Myocyte (in vitro differentiated cells): Measurements from ENCODE around the gene BOK. TPM values are rescaled to one million over a fixed set of nuclear protein-coding genes. Genes with fewer than 3 reads are reported as not detected.

Experiments
- DNase-seq: peaks from one replicate; pipeline ENCODE4 v3.0.0-alpha.2; 2012; ENCODE audit warnings: low read depth
- total RNA-seq: library from RNA; depleted of rRNA; stranded (reverse); fragments of >200 nt; gene quantifications from 2 replicates; pipeline ENCODE4 v1.2.3, GENCODE V29; 2014

BOK gene
- total RNA-seq, 1 donor from 2014 or later, result 69.7 TPM

DNA sequence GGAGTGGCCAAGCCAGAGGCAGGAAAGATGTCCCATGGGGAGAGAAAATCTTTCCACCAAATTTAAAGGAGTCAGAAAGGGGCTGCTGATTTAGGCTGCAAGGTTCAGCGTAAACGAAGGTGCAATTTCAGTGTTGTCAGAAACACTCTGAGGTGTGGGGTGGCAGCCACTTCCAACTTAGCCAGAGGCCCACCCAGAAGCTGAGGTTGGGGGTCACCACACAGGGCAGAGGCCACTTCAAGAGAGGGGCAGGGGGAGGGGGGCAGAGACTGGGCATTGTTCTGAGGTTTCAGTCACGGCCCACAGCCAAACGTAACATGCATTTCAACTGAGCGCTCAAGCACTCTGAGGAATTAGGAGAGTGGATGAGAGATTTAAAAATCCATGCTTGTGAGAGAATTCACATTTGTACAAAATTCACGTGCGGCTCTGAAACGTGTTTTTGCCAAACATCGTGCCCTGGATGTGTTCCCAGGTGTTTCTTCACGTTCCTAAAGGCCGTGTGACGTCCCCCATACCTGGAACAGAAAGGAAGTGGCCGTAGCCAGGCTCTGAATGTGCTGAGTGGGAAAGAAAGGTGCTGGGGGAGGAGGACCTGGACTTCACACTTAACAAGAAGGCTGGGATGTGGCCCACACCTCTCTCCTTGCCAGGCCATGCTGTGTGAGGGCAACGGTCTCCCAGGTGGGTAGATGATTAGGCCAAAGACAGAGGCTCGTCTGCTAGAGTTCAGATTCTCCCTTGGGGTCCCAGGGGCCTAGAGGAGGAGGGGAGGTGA is 19.5 kb upstream of the BOK start:
- DNase-seq, result no peak

DNA sequence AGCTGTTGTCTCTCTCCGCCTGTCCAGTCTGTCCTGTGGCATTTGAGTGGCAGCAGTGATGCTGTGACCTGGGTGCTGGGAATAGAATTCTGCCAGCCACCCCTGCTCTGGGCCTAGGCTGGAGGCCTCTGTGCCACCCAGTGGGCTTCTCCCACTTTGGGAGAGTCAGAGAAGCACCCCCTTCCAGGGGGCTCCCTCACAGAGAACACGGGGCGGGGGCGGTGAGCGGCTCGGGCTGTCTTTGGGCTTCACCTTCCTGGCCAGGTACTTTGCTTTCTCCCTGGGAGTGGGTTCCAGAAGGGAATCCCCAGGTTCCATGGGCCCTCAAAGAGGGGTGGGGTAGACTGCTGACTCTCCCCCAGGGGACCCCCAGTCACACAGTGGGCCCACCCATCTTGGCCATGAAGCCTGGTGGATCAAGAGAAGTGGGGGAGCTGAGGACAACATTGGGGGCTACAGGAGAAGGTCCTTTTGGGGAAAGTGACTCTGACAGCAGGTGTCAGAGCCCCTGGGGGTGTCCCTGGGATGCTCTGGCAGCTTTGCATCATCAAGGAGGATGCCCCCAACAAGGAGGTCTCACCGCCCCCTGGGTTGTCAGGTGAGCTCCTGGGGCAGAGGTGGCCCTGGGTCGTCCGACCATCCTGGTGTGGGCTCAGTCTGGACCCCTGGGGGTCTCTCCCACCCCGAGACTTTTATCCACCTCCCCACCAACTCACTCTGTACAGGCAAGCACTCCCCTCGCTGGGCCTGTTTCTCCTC is 18.8 kb upstream of the BOK start:
- no peak for DNase-seq

DNA sequence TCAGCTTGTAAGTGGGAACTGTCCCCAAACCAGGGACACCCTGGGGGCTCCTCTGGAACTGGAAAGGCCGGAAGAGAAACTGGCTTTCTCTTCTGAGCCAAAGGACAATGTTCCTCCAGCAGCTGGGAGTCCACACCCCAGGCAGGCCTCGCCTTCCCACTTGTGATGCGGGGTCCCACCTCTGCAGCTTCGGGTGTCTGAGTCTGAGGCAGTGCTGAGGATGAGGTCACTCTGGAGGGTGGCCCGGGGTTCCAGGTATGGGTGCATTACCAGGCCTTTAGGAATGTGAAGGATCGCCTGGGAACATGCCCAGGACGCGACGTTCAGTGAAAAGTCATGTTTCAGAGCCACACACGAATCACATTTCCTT is 18.2 kb upstream of the BOK start:
- DNase-seq, result peak; percentile 67

DNA sequence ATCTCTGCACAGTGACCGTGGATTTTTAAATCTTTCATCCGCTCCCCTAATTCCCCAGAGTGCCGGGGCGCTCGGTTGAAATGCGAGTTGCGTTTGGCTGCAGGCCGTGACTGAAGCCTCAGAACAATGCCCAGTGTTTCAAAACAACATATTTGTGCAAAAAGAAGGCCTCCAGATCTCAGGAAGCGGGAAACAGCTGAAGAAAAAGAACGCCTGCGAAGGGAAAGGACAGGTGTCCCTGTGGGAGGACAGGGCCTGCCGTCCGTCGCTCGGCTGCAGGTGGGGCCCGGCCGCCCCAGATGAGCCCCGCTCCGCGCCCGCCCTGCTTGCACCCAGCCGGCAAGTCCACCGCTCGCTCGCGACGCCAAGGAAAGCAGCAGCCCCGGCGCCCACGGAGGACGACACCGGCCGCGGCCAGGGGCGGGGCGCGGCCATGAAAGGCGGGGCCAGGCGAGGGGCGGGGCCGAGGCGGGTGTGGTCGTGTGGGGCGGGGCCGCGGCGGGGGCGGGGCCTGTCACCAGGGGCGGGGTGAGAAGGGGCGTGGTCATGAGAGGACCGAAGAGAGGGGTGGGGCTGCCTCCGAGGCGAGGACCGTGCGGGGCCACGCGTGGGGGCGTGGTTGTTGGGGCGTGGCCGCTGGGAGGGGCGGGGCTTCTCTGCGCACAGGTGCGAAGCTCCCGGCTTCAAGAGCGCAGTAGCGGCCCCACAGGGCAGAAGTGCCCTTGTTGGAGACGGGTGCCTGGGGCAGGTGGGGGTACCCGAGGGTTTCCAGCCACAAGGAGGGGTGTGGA is 17.6 kb upstream of the BOK start:
- peak; percentile 57 for DNase-seq

DNA sequence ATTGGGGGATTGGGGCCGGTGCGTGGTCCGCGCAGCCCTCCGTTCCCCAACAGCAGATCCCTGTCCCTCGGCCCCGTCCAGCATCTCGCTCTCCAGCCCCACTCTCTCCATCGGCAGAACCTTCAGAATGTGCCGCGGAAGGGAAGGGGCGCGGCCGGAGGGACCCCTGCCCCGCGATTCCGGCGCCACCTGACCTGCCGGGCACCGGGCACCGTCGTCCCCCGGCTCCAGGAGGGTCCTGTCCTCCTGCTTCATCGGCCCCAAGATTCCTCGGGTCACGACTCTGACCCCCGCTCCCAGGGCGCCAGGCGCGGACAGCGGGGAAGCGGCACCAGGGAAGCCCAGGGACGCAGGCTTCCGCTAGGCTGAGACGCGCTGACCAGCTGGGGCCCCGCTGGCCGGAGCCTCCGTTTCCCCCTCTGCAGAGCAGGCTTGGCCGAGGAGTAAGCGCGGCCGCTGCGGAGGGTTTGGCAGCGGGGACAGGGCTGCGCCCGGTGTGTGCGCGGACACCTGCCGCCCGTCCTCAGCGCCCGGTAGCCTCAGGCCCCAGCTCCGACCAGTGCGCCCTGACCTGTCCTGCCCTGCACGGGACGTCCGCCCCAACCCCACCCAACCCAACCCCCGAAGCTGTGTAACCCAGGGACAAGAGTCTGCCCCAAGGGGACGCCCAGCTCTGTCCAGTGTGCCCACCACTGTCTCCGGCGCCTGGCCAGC is 16.8 kb upstream of the BOK start:
- DNase-seq, result no peak

DNA sequence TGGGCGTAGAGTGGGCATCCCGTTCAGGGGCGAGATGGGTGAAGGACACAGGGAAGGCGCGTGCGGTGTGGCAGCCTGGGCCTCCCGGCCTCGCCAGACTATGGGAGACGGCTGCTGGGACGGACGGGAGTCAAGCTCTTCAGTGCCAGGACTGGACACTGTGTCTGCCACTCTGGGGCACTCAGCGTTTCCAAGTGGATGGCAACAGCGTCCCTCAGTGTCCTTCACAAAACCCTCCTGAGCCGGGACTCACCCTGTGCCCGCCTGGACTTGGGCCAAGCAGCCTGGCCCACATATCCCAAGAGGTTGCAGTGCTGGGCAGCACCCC is 16.3 kb upstream of the BOK start:
- DNase-seq, result no peak

DNA sequence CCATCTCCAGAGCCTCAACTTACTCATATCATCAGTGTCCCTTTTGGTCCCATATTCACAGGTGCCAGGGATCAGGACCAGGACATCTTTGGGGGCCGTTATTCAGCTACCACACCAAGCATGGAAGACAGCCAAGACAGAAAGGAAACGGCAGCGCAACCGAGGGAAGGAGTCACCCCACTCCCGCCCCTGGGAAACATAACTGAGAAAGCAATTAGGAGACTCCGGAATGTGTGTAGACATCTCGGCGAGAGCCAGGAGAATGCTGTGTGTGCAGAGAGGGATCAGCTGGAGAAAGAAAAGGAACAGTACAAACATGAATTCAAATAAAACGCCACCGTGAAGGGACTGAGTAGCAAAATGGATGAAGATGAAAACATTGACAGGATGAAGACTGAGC is 13.4 kb upstream of the BOK start:
- peak; percentile 66 for DNase-seq

DNA sequence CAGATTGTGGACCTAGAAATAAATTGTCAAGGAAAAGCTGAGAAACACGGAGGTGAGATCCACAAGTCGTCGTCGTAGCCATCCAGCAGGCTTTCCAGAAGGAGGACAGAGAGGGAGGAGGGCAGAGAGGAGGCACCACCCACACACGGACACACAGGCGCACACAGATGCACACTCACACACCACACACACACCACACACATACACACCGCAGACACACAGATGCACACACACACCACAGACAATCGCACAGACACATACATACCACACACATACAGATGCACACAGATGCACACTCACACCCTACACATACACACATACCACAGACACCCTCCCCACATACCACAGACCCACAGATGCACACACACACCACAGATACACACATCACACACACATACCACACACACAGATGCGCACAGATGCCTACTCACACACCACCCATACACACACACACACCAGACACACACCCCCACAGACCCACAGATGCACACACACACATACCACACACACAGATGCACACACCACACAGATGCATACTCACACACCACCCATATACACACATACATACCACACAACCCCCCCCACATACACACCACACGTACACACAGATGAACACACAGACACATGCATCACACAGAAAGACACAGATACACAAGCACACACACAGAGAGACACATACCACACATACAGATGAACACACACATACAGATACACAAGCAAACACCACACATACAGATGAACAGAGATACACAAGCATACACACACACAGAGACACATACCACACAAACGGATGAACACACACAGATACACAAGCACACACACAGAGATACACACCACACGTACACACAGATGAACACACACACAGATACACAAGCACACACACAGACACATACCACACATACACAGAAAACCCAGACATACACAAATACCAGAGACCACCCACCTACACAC is 12.7 kb upstream of the BOK start:
- no peak for DNase-seq

DNA sequence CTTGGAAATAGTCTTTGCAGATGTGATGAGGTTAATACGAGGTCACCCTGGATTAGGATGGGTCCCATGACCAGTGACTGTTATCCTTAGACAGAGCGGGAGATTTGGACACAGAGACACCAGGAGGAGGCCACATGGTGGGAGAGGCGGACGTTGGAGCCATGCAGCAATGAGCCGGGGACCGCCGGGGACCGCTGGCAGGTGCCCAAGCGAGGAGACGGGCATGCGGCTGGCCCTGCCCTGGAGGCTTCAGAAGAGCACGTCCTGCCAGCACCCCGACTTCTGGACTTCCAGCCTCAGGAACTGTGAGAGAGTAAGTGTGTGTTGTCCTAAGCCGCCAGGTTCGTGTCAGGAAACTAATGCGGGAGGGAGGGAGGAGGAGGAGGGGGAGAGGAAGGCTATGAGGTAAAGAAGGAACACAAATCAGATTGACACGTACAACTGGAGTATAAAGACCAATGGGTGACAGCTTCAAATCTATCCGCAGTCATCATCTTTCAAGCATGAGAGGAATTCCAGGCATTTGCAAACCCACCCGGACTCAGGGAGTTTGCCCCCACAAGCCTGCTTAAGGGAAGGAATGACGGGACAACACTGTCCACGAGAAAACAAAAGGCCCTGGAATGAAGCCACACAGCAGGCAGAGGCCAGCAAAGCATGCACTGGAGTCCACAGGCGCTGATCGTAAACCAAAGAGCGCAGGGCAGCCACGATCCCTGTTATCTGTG is 11.6 kb upstream of the BOK start:
- peak; percentile 99 for DNase-seq

DNA sequence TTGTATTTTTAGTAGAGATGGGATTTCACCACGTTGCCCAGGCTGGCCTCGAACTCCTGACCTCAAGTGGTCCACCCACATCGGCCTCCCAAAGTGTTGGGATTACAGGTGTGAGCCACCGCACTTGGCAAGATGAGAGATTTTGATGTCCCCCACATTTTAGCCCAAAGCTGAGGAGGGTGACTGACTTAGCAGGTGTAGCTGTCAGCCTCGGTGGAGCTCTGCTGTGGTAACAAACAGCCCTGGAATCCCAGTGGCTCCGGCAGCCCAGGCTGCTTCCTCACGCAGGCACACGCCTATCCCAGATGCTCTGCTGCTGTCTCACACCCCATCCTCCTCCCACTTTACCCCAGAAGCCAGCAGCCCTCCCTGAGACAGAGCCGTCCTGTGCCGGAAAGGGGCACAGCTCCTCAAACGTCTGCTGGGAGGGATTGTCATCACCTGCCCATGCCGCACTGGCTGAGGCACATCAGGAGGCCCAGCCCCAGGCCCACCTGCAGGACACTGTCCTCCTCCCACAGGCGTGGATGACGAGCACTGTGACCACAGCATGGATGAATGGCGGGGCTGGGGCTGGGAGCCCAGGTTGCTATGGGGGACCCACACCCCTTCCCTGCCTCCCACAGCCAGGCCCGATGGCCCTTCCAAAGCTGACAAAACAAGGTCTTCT is 10.6 kb upstream of the BOK start:
- peak; percentile 43 for DNase-seq

DNA sequence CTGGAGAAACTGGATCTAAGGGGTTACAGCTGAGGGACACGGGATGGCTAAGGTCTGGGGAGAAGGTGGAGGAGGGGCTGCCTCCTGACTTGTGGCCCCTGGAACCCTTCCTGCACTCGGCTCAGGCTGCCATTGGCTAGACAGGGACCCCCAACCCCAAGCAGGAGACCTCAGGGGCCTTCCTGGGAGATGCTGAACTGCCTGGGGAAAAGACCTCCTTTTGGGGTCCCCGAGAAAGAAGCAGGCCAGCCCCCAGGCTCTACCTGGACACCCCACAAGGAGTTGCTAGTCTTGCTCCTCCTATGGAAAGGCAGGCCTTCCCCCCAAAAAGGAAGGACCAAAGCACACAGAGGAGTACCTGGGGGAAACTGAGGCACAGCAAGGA is 10.1 kb upstream of the BOK start:
- DNase-seq, result no peak

DNA sequence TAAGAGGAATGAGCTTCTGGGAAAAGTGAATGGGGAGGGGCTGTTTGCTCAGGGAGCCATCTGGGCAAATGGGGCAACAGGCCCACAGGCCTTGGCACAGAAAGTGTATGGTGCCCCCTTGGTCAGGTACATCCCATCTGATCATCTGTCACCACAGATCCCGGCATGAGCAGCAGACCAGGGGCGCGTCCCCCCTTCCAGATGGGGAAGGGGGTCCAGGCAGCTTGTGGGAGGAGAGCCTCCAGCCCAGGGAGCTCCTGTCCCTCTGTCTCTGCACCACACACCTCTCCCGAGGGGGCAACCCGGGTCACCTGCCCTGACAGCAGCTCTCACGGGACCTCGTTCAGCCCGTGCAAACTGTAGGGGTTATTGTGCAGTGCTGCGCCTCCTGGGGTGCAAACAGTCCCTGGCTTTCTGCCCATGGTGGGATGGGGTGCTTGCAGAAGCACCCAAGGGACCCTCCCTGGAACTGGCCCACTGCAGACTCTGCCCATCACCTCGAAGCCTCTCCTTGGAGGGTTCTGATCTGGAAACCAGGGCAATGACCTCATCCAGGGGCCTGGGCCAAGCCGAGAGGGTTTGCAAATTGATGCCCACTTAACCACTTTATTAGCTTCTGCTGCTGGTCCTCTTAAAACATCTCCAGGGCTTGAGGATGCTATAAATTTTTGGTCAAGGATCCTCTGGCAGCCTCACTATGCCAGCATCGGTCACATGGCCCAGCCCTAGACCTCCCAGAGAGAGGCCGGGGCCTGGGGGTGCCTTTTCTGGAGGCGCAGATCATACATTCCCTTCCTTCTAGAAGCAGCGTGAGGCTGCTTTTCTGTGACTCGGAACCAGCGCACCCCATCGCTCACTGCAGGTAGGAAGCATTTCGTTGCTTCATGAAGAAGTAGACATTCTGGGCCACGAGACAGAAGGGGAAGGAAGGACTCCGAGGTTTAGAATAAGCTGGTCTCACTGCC is 7.6 kb upstream of the BOK start:
- no peak for DNase-seq

DNA sequence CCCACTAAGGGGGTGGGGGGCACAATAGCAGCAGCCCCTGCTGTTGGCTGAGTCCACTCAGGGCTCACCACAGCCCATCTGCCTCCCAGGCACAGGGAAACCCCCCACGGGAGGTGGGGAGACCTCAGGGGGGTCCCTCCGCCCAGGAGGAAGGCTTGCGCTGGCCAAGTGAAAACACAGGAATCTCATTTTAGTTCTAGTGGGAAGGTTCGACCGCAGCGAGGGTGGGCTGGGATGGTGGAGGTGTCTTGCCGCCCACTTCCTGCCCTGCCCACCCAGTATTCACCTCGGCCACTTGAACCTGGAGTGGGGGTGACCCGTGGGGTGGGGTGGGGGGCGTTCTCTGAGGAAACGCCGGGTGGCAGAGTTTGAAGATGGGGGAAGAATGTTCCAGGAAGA is 6.9 kb upstream of the BOK start:
- DNase-seq, result no peak

DNA sequence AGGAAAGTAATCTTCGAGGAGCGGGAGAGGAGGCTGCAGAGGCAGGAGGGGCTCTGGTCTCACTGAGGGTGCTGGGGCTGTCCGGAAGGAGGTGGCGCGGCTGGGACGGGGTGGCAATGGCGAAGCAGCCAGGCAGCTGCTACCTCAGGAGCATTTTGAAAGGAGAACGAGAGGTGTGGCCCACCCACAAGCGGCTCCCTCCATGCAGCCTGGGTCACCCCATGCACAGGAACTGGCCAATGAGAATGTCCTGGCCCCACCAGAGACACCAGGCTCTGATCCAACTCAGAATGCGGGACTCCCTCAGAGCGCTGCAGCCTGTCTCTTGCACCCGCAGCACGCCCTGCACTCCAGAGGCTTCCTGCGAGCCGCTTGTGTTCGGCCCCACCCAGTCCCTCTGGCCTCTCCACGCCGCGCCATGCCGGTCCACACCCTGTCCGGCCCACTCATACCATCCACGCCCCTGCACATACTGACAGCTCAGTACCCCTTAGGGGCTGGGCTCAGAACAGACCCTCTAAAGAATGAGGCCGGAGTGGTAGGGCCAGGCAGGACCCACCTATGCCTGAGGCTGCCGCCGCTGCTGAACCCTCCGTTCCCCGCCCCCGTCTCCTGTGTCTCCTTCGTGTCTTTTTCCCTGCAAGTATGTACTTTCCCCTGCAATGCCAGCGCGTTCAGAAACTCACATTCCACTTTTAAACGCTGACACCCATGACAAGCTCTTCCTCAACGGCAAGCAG is 6.4 kb upstream of the BOK start:
- DNase-seq, result no peak

DNA sequence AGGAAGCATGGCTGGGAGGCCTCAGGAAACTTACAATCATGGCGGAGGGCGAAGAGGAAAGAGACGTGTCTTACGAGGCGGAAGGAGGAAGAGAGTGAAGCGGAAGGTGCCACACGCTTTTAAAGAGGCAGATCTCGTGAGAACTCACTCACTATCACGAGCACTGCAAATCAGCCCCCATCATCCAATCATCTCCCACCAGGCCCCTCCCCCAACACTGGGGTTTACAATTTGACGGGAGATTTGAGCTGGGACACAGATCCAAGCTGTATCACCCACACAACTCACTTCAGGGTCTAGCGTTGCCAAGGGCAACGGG is 5.1 kb upstream of the BOK start:
- DNase-seq, result no peak

DNA sequence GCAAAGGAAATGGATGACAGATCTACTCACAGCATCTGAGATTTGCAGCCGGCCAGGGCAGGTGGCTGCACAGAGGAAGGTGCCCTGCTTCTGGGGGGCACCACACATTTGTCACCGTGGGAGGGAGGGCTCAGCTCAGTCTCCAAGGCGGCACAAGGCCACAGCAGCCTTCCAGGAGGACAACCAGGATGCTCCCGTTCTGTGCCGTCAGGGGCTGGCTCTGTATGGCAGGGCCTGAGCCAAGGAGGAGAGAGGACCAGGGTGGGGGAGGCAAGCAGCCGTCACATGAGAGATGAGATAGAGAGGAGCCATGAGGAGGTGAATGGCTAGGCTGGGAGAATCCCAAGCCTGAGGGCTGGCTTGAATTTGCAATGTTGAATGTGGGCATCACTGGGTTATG is 4.6 kb upstream of the BOK start:
- no peak for DNase-seq

DNA sequence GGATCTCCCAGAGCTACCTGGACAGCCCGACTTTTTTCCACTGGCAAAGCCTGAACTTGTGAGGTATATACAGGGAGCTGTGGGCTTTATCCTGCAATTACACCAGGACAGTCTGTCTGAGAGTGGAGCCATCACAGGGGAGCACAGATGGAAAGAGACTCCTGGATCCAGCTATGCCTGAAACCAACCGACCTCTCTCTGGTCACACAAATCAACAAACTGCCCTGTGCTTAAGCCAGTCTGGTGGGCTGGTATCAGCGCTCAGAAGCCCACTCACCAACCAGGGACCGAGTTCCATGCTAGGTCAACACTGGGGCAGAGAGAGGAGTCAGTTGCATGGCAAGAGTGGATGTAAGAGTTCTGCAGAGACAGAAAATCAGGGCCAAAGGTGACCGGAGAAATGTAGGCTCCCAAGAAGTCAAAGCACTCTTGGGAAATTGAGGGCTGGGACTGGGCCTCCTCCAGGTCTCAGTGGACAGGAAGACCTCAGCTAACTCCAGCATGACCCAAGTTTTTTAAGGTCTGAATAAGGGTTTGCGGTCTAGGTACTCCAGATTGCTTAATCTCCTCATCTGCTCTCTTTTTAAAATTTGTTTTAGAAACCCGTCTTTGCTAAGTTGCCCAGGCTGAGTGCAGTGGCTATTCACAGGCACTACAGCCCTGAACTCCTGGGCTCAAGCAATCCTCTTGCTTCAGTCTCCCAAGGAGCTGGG is 3.8 kb upstream of the BOK start:
- DNase-seq, result no peak
